GM23338 (cell line): Measurements from ENCODE around the gene SEC22B. TPM values are rescaled to one million over a fixed set of nuclear protein-coding genes. Genes with fewer than 3 reads are reported as not detected.
"Not testable (repeated sequence)": the region's sequence is repeated elsewhere in the genome, so short reads cannot be mapped to it uniquely, and the experiment has no call there.

Source experiments
- ATAC-seq: fragments of 200-7000 bp; cut with Tn5 transposase; 3 replicates; pipeline ENCODE4 v1.9.1; 2020
- DNase-seq: peaks from one replicate; pipeline ENCODE4 v3.0.0-alpha.2; 2015; ENCODE audit warnings: low spot score
- H2AFZ ChIP-seq: fragments of 200-600 bp; sonication (generic); 2 replicates; pipeline ENCODE4 v1.8.0; 2016; ENCODE audit warnings: antibody characterized with exemption, mild to moderate bottlenecking, moderate library complexity
- H3F3A ChIP-seq: fragments of 200-600 bp; sonication (generic); replicated peaks from 2 replicates; pipeline ENCODE4 v1.8.0; 2017; ENCODE audit warnings: antibody characterized with exemption, mixed run types, low read depth
- H3K27ac ChIP-seq: fragments of 200-600 bp; sonication (generic); 2 replicates; pipeline ENCODE4 v1.6.1; 2016; ENCODE audit warnings: low read depth
- H3K27me3 ChIP-seq: fragments of 200-600 bp; sonication (generic); 2 replicates; pipeline ENCODE4 v1.8.0; 2016; ENCODE audit warnings: mild to moderate bottlenecking, mixed run types, moderate library complexity; ENCODE audit not compliant: insufficient read depth
- H3K36me3 ChIP-seq: fragments of 200-600 bp; sonication (generic); 2 replicates; pipeline ENCODE4 v1.8.0; 2016; ENCODE audit warnings: mild to moderate bottlenecking; ENCODE audit not compliant: insufficient read depth
- H3K4me1 ChIP-seq: fragments of 200-600 bp; sonication (generic); 2 replicates; pipeline ENCODE4 v1.8.0; 2016; ENCODE audit warnings: mild to moderate bottlenecking, moderate library complexity; ENCODE audit not compliant: insufficient read depth
- H3K4me2 ChIP-seq: fragments of 200-600 bp; sonication (generic); 2 replicates; pipeline ENCODE4 v1.7.1; 2017; ENCODE audit warnings: mixed run types
- H3K4me3 ChIP-seq: fragments of 200-600 bp; sonication (generic); 2 replicates; pipeline ENCODE4 v1.6.1; 2016; ENCODE audit warnings: mixed run types
- H3K79me2 ChIP-seq: fragments of 200-600 bp; sonication (generic); replicated peaks from 2 replicates; pipeline ENCODE4 v1.8.0; 2017; ENCODE audit warnings: mild to moderate bottlenecking; ENCODE audit not compliant: insufficient read depth
- H3K9me2 ChIP-seq: fragments of 200-600 bp; sonication (generic); 2 replicates; pipeline ENCODE4 v1.8.0; 2017; ENCODE audit not compliant: insufficient read depth
- H4K20me1 ChIP-seq: fragments of 200-600 bp; sonication (generic); replicated peaks from 2 replicates; pipeline ENCODE4 v1.8.0; 2017; ENCODE audit warnings: mild to moderate bottlenecking; ENCODE audit not compliant: insufficient read depth
- H3K27ac Mint-ChIP-seq: 2 replicates; pipeline ENCODE4 v1.8.0; 2020; ENCODE audit warnings: inconsistent platforms, mild to moderate bottlenecking, moderate library complexity, mixed read lengths
- H3K27me3 Mint-ChIP-seq: 3 replicates; pipeline ENCODE4 v1.8.0; 2022; ENCODE audit warnings: low read depth, mild to moderate bottlenecking, moderate library complexity, mixed read lengths, inconsistent platforms; ENCODE audit not compliant: insufficient read depth, poor library complexity
- H3K36me3 Mint-ChIP-seq: 3 replicates; pipeline ENCODE4 v1.8.0; 2021; ENCODE audit warnings: low read depth, mild to moderate bottlenecking, inconsistent platforms, moderate library complexity, mixed read lengths
- H3K4me1 Mint-ChIP-seq: 3 replicates; pipeline ENCODE4 v1.8.0; 2020; ENCODE audit warnings: mild to moderate bottlenecking, inconsistent platforms, mixed read lengths
- H3K4me3 Mint-ChIP-seq: 3 replicates; pipeline ENCODE4 v1.8.0; 2021; ENCODE audit warnings: moderate library complexity, mild to moderate bottlenecking, inconsistent platforms, mixed read lengths
- H3K9me3 Mint-ChIP-seq: 3 replicates; pipeline ENCODE4 v1.8.0; 2020; ENCODE audit warnings: moderate library complexity, mild to moderate bottlenecking, inconsistent platforms, mixed read lengths
- polyA plus RNA-seq: library from polyadenylated mRNA; unstranded; fragments of >200 nt; fragmentation: Nextera tagmentation; extraction: Ambion mirVana; gene quantifications from 2 replicates; pipeline ENCODE4 v1.2.1, GENCODE V29; 2016
- total RNA-seq: library from RNA; depleted of rRNA; stranded (reverse); fragments of >200 nt; shearing (Covaris generic); gene quantifications from 2 replicates; pipeline ENCODE4 v1.2.3, GENCODE V29; 2014

Gene SEC22B
- total and polyA plus RNA-seq, 2 experiments from 2014 or later: 14.2 to 17.6 TPM

GRCh38 chr1:120127921-120128320 lies 48.4 kb downstream of the SEC22B start:
- not testable (repeated sequence) for H4K20me1 ChIP-seq, H3K27ac Mint-ChIP-seq, H3K4me3 Mint-ChIP-seq, DNase-seq, H3K36me3 ChIP-seq, H3K9me3 Mint-ChIP-seq, H2AFZ ChIP-seq, H3K36me3 Mint-ChIP-seq, H3K4me3 ChIP-seq, ATAC-seq, H3K4me1 Mint-ChIP-seq, H3K79me2 ChIP-seq, H3K27me3 Mint-ChIP-seq, H3K9me2 ChIP-seq, H3K4me2 ChIP-seq, H3K27ac ChIP-seq, H3F3A ChIP-seq, H3K4me1 ChIP-seq
- peaks cover 11% of the 10 kb centered on the region; the same call in 1 of the 2 replicates for H3K27me3 ChIP-seq

DNA sequence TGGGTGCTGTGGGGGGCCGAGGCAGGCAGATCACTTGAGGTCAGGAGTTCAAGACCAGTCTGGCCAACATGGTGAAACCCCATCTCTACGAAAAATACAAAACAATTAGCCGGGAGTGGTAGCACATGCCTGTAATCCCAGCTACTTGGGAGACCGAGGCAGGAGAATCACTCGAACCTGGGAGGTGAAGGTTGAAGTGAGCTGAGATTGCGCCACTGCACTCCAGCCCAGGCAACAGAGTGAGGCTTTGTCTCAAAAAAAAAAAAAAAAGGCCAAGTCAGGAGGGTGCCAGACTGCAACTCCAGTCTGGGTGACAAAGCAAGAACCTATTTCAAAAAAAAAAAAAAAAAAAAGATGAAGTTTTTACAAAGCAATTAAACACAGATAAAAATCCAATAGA lies 50.1 kb downstream of the SEC22B start:
- not testable (repeated sequence) for H4K20me1 ChIP-seq, H3K27ac Mint-ChIP-seq, H3K27me3 ChIP-seq, DNase-seq, H2AFZ ChIP-seq, H3K27me3 Mint-ChIP-seq, H3F3A ChIP-seq, H3K9me2 ChIP-seq, H3K4me3 Mint-ChIP-seq, H3K36me3 Mint-ChIP-seq, ATAC-seq, H3K9me3 Mint-ChIP-seq, H3K4me3 ChIP-seq, H3K79me2 ChIP-seq, H3K4me1 ChIP-seq, H3K4me2 ChIP-seq, H3K36me3 ChIP-seq, H3K27ac ChIP-seq, H3K4me1 Mint-ChIP-seq

GRCh38 chr1:120124628-120125027 lies 51.7 kb downstream of the SEC22B start:
- not testable (repeated sequence) for H3K4me1 Mint-ChIP-seq, H3K4me3 Mint-ChIP-seq, H2AFZ ChIP-seq, H3K4me1 ChIP-seq, H4K20me1 ChIP-seq, H3K4me2 ChIP-seq, H3K9me2 ChIP-seq, H3F3A ChIP-seq, ATAC-seq, H3K4me3 ChIP-seq, H3K27ac ChIP-seq, H3K79me2 ChIP-seq, H3K36me3 ChIP-seq, H3K9me3 Mint-ChIP-seq, H3K36me3 Mint-ChIP-seq, H3K27ac Mint-ChIP-seq, H3K27me3 ChIP-seq, H3K27me3 Mint-ChIP-seq, DNase-seq

DNA sequence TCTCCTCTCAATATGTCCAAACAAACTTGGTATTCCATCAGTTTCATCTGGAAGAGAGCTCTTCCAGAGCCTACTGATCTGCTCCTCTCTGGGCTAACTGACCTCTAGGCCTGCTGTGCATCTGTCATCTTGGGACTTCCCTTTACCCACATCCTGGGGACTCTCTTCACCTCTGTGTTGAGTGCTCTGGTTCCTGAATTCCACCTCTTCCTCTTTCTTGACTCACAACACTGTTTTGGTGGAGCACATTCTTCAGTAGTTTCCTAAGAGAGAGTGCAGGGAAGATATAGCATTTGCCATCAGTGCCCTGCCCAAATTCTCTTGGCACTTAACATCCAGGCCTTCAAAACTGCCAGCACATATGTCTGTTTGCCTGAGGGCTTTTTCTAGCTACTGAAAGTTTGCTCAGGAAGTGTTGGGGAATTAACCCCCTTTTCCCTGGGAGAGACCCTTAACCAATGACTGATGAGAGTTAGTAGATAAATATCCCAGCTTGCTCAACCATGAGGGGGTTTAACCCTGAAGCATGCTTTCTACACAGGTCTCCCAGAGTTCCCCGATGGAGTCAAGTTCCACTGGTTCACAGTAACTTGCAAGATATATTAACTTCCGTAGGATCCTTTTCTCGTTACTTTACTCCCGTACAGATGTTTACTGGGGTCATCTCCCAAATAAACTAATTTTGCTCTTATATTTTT lies 52.4 kb downstream of the SEC22B start:
- not testable (repeated sequence) for H3K4me1 ChIP-seq, DNase-seq, H3K27me3 Mint-ChIP-seq, H3K79me2 ChIP-seq, H3F3A ChIP-seq, ATAC-seq, H3K27ac ChIP-seq, H4K20me1 ChIP-seq, H3K4me1 Mint-ChIP-seq, H3K9me2 ChIP-seq, H3K9me3 Mint-ChIP-seq, H3K27ac Mint-ChIP-seq, H3K4me2 ChIP-seq, H3K27me3 ChIP-seq, H3K4me3 ChIP-seq, H3K4me3 Mint-ChIP-seq, H3K36me3 Mint-ChIP-seq, H3K36me3 ChIP-seq, H2AFZ ChIP-seq

GRCh38 chr1:120122262-120122893 lies 53.9 kb downstream of the SEC22B start:
- H3K36me3 ChIP-seq, H3K27me3 Mint-ChIP-seq, H3K4me3 Mint-ChIP-seq, H4K20me1 ChIP-seq, H3K4me1 ChIP-seq, H3K27ac Mint-ChIP-seq, H3K4me3 ChIP-seq, H3K9me3 Mint-ChIP-seq, H3K36me3 Mint-ChIP-seq, H2AFZ ChIP-seq, H3K4me1 Mint-ChIP-seq, H3F3A ChIP-seq, H3K79me2 ChIP-seq, H3K4me2 ChIP-seq, H3K9me2 ChIP-seq, DNase-seq, ATAC-seq, H3K27me3 ChIP-seq, H3K27ac ChIP-seq: not testable (repeated sequence)

DNA sequence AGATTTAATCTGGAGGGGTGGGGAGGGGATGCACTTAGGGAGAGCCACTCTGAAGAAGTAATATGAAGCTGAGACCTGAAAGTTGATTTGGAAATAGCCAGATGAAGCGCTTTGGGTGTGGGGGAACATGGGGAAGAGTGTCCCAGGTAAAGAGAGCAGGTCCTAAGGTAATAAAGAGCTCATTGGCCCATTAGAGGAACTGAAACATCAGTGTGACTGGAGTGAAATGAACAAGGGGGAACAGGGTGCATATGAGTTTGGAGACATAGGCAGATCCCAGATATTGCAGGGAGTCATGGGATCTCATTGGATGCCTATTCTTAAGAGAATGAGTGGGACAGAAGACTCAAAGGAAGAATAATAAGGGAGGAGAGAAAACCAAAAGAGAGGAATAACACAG lies 54.5 kb downstream of the SEC22B start:
- not testable (repeated sequence) for H3K36me3 Mint-ChIP-seq, H3K9me2 ChIP-seq, H3K79me2 ChIP-seq, H3K27ac ChIP-seq, H3K27ac Mint-ChIP-seq, DNase-seq, H3K4me3 ChIP-seq, H3F3A ChIP-seq, H3K27me3 Mint-ChIP-seq, H3K9me3 Mint-ChIP-seq, H4K20me1 ChIP-seq, H3K27me3 ChIP-seq, H2AFZ ChIP-seq, ATAC-seq, H3K4me1 Mint-ChIP-seq, H3K36me3 ChIP-seq, H3K4me3 Mint-ChIP-seq, H3K4me2 ChIP-seq, H3K4me1 ChIP-seq
